ENCODE results near the gene SH3YL1. TPM values are rescaled to one million over a fixed set of nuclear protein-coding genes. Genes with fewer than 3 reads are reported as not detected.

SH3YL1 gene
- total RNA-seq, 1 experiment from 2014 or later: 28.4 TPM

GRCh38 chr2:177733-178132 is 86.1 kb downstream of the SH3YL1 start:
- Histone ChIP-seq H3K27ac (ENCODE audit: low read length) (no peak overlapping the region), H3K9me3 (ENCODE audit: control insufficient read depth, insufficient read depth, low read depth, low read length) (peaks cover 10% of the 10 kb centered on the region), H3K36me3 (ENCODE audit: control insufficient read depth, insufficient read depth, low read length) (no peaks in the 10 kb centered on the region), H3K4me1 (ENCODE audit: control insufficient read depth, insufficient read depth, low read length) (no peaks in the 10 kb centered on the region), H3K4me3 (ENCODE audit: low read depth in 2 of 2, low read length in 2 of 2) (no peak overlapping the region), H3K27me3 (ENCODE audit: control insufficient read depth, insufficient read depth, low read length) (0 out of 2 replicates have a peak, but pooled peaks cover 2% of the 10 kb centered on the region)
- ChIA-PET POLR2A (no interaction called here), CTCF (no interaction called here)
- TF ChIP-seq TCF7L2 (IDR thresholded peaks at IDR 0.05; ENCODE audit: low read depth, low read length): no peak
- TF ChIP-seq CTCF (IDR thresholded peaks at IDR 0.05): no peak
- TF ChIP-seq REST (IDR thresholded peaks at IDR 0.05; ENCODE audit: insufficient read depth in 1 of 2, low read depth in 2 of 2, low read length in 1 of 2): no peak
- TF ChIP-seq SIN3A (IDR thresholded peaks at IDR 0.05; ENCODE audit: borderline replicate concordance, insufficient read depth, low read depth, low read length): no peak
- no peak for TF ChIP-seq POLR2AphosphoS5 (IDR thresholded peaks at IDR 0.05; ENCODE audit: low read depth, low read length)
- in situ Hi-C loops (cut with HindIII; ENCODE audit: low pct_unique_long_range_greater_than_20kb, low sequenced_read_pairs): no loop called here
- DNase-seq (ENCODE audit: low read depth, low spot score) (no peak), ATAC-seq (no peak)
- no TSS peak for BruUV-seq (replicated peaks)
- intact Hi-C loops (cut with micrococcal nuclease; ENCODE audit: unreplicated experiment): no loop called here

- in situ Hi-C loops (cut with HindIII; ENCODE audit: low pct_unique_long_range_greater_than_20kb, low sequenced_read_pairs): no loop called here
- ATAC-seq (no peak), DNase-seq (ENCODE audit: low read depth, low spot score) (no peak)
- H3K4me1 ChIP-seq (ENCODE audit: control insufficient read depth, insufficient read depth, low read length): no peaks in the 10 kb centered on the region
- no TSS peak for BruUV-seq (replicated peaks)
- H3K36me3 ChIP-seq (ENCODE audit: control insufficient read depth, insufficient read depth, low read length): no peaks in the 10 kb centered on the region
- ChIA-PET POLR2A (no interaction called here), CTCF (no interaction called here)
- no peak for TF ChIP-seq CTCF (IDR thresholded peaks at IDR 0.05)
- no peak for TF ChIP-seq POLR2AphosphoS5 (IDR thresholded peaks at IDR 0.05; ENCODE audit: low read depth, low read length)
- TF ChIP-seq SIN3A (IDR thresholded peaks at IDR 0.05; ENCODE audit: borderline replicate concordance, insufficient read depth, low read depth, low read length): no peak
- TF ChIP-seq TCF7L2 (IDR thresholded peaks at IDR 0.05; ENCODE audit: low read depth, low read length): no peak
- no peak for TF ChIP-seq REST (IDR thresholded peaks at IDR 0.05; ENCODE audit: insufficient read depth in 1 of 2, low read depth in 2 of 2, low read length in 1 of 2)
- no peak overlapping the region for H3K27ac ChIP-seq (ENCODE audit: low read length)
- no peak overlapping the region for H3K4me3 ChIP-seq (ENCODE audit: low read depth in 2 of 2, low read length in 2 of 2)
- intact Hi-C loops (cut with micrococcal nuclease; ENCODE audit: unreplicated experiment): no loop called here
- H3K9me3 ChIP-seq (ENCODE audit: control insufficient read depth, insufficient read depth, low read depth, low read length): peaks cover 7% of the 10 kb centered on the region
- H3K27me3 ChIP-seq (ENCODE audit: control insufficient read depth, insufficient read depth, low read length): 0 out of 2 replicates have a peak, but pooled peaks cover 2% of the 10 kb centered on the region
These were observed 86.9 kb downstream of the SH3YL1 start for GRCh38 chr2:176917-177316.

Data from Panc1 (cell line).